IPS-NIHi11 (cell line): ENCODE measurements around the gene ATP10B.

ENCODE experiments used
- DNase-seq: peaks from one replicate; pipeline ENCODE4 v3.0.0; 2012; ENCODE audit warnings: mixed read lengths, low spot score

Gene ATP10B

DNA sequence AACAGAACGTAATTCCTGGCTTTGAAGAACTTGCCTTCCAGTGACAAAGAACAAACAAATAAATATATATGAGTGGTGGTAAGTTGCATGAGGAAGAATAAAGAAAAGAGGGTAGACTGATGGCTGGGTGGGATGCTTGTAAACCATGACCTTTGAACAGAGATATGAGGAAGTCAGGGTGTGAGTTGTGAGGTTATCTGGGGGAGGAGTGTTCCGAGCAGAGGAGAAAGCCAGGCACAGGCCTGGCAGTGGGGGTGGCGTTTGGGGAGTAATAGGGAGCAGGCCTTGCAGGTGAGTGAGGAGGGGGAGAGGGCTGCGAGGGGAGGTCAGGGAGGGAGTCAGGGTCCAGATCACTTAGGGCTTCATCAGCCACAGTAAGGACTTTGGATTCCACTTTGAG is 217.0 kb downstream of the ATP10B start:
- DNase-seq = no peak

DNA sequence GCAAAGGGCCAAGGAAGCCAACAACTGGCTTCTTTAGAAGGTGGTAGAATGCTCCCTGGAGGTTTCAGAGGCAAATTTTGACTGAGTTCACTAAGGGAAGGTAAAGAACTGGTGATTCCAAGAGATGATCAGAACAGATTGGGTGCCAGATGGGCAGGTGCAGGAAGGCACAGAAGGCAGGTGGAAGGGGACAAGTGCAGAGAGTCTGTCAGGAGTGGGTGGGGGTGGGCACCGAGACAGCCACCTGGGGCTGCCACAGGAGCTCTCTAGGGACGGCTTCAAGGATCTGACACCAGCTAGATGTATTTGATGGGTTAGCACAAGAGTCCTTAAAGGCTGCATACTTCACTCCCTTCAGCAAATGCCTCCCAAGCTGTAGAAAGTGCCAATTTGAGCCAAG is 223.0 kb downstream of the ATP10B start:
- no peak for DNase-seq

DNA sequence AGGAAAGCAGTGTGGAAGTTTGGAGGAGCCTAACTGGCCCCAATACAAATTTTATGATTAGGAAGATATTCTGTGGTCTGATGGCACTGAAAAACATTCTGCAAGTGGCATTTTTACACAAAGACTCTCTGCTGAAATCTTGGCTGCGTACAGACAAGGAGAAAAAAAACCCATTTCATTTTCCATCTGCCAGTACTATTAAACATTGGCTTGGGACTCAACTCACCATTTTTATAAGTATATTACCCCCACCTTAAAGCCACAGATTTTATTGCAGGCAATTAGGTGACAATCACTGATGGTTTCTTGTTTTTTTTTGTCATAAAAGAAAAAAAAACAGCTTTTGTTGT is 223.4 kb downstream of the ATP10B start:
- DNase-seq = no peak

DNA sequence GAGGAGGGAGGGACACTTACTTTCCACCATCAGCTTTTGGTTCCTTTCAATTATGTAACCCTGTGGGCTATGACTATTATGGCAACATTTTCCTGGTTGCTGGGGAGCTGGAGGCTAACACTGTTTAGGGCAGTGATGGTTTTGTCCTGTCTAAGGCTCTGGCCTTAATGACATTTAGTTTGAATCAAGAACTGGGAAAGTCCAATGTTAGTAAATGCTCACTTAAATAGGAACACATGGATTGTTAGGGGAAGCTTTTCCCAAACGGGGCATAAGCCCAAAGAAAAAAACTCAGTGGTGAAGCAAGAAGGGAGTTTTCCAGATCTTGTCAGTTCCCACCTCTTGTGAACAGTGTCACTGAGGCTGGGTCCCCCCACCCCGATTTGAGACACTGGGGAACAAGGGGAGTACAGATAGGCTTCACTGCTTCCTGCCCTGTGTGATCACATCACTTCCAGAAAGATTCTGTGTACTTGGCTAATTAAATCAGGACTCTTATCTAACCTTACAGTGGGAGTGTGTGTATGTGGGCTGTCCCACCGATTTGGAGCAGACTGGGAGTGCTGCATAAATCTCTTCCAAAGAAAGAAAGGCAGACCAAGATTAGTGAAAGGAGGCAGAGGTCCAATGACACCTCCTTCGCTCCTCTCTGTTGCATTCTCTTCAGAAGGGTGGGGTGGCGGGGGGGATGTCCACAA is 223.9 kb downstream of the ATP10B start:
- DNase-seq = no peak

DNA sequence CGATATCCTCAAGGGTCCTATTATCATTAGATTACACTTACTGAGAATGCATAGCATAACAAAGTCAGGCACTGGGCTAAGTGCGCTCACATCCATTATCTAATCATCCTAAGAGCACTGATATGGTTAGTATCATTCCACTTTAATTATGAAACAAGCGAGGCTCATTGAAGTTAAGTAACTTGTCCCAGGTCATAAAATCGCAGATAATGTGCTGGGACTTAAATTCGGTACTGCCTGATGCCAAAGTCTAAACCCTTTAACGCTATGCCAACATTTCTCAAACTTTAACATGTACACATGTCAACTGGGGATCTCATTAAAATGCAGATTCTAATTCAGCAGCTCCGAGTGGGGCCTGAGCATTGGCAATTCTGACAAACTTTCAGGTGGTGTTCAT is 225.7 kb downstream of the ATP10B start:
- no peak for DNase-seq

DNA sequence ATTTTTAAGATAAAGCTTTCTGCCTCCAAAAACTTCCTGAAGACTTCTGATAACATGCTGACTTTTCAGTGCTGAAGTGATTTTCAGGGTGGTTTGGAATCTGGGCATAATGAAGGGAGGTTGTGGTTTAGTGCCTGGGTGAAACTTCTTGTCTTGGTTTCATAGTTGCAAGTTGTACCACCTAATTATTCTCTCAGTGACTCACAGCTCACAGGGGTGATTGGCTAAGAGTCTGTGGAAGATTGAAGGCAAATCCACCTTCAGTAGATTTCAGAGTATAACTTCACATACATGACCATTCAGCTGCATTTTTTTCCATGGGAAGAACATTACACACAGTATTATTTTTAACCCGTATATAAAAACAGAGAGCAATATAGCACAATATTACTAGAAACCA is 230.5 kb downstream of the ATP10B start:
- DNase-seq = no peak

DNA sequence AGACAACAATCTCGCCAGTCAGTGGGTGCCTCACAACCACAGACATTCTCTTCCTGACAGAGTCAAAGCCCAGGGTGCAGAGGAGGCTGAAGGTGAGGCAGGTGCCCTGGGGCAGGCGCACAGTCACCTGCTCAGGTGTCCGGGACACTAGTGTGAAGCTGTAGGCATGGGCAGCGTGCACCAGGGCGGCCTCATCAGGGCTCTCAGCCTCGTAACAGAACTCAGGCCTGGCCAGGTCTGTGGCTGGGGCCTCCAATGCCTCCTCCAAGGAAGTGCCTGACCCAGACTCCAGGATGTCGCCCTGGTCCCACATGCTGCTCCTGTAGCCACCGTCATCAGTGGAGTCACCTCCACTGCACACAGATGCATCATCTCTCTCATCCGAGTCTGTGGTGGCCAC is 231.6 kb downstream of the ATP10B start:
- DNase-seq = no peak

DNA sequence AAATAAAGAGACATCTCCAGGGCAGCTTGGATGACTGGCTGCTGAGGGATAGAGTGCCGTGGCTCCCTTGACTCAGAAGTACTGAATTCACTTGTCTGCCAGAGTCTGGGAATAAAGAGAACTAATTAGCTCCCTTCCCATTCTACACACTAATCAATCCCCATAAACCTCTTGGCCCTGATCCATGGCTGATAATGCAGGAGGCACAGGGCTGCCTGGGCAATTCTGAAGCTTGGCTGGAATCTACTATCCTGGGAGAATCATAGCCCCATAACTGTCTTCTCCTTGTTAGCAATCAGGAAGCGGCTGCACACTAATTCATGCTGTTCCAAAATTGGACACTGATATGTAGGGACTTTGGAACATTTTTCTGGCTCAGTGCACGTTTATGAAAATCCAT is 232.6 kb downstream of the ATP10B start:
- no peak for DNase-seq

DNA sequence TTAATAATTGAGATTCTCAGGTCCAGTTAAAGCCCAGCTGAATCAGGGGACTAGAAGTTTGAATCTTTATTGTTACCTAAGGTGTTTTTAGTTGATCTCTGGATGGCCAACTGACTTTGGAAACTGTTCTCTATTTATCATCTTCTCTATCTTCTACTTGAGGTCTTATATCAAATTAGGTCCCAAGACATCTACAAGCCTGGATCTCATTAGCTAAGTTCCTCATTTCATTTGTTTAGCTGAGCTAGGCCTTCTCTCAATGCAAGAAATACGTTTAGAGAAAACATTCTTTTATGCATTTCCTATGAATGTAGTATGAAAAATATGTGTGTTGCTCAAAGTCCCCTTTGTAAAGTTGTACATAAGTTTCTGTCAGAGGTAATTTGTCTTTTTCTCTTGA is 233.7 kb downstream of the ATP10B start:
- DNase-seq = no peak

DNA sequence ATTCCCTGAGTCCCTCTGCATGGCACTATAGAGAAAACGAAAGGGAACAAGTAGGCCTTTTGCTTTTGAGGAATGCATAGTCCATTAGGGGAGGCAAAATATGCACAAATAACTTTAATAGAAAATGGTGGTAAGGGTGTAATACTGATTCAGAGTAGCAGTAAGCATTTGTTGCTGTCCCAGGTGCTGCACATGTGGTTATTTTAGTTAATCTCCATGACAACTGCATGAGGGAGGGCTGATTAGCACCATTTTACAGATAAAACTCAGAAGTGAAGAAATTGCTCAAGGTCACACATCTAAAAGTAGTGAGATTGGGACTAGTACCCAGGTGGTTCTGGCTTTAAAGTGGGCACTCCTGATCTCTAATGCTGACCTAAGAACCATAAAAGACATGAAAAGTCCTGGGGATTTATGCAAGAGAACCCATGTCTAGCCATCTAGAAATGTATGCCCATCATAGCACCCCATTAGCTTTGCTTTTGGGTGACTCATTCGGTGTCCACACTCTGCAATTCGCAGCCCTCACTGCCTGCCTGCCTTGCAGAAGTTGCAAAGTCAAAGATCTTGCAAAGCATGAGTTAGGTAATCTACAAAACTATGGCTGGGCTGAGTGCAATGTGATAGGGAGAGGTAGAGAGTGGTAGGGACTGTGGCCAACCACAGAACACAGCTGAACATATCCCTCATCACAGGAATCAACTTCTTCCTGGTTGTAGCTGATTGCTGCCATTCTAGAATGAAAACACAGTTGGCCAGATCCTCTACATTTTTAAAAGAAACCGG is 235.1 kb downstream of the ATP10B start:
- DNase-seq = no peak

DNA sequence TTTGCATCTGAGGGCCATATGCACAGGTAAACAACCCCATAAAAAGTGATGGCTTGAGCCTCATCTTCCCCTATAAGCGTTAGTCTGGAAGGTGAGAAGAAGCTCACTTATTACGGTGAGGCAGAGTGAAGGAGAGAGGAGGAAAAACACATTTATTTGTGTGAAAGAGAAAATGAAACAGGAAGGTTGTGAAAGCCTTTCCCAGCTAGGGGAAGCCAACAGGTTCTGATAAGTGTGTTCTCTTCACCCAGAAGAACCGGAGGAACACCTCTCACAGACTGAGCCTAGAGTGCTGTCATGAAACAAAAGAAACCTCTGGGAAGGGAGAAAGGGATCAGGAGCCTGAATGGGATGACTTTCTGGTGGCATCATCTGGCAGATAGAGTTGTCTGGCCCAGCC is 237.9 kb downstream of the ATP10B start:
- DNase-seq = no peak

DNA sequence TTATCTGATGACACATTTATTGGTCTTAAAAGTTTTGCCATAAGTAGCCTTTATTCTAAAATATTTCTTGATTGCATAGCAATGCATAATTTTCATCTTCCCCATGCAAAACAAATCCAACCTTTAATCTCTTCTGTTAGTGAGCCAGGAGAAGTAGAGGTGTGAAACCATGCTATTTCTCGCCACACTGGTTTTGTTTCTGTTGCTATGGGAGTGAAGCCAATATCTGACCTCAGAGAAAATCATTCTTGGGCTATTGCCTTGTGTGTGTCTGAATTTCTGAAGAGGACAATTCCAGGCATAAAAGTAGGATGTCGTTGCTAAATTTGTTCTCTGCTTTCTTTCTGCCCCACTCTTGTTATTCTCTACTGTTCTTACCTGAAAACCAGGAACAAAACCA is 246.7 kb downstream of the ATP10B start:
- no peak for DNase-seq

DNA sequence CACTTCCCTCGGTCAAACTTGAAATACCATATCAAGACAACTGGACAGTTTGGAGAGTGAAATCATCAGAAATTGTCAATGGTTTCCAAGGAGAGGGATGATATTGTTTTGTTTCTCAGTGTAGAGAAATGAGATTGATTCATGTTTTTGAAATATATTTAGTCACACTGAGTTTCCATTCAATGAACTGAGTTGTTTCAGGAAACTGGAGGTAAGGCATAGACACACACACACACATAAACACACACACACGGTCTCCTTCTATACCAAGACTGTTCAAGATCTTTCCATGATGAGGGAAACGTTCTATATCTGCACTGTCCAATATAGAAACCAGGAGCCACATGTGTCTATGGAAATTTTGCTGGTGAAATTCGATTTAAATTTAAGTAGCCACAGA is 247.5 kb downstream of the ATP10B start:
- DNase-seq = no peak

DNA sequence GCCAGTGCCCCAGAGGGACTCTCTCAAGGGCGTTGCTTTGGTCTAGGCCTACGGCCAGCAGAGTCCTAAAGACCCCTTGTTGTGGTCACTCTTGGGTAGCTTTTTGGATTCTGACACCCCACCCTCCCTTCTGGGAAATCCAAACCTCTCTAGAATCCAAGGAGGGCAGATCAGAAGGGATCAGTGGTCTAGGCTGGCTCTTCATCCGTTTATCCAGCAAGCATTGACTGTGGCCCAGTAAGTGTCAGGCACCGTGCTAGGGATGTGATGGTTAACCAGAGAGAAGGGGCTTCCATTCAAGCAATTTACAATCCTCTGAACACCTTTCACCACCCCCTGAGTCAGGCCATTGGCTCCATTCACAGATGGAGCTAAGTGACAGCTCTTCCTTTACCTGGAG is 249.3 kb downstream of the ATP10B start:
- no peak for DNase-seq

DNA sequence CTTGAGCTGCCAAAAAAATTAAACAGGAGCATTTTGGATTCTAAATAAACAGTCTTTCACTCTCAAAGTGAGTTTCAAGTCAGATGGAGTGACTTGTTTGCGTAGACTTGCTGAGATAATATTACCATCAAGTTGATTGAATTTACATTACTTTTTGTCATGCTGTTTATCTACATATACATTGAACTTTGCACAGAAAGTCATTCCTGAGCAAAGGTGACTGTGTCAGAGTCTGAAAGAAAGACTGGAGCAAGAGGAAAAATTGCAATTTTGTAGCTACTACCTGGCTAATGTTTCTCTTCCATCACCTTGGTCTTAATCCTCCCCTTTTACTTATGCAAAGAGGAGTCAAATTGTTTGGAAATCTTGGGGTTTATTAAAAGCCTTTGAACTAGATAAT is 251.0 kb downstream of the ATP10B start:
- no peak for DNase-seq

DNA sequence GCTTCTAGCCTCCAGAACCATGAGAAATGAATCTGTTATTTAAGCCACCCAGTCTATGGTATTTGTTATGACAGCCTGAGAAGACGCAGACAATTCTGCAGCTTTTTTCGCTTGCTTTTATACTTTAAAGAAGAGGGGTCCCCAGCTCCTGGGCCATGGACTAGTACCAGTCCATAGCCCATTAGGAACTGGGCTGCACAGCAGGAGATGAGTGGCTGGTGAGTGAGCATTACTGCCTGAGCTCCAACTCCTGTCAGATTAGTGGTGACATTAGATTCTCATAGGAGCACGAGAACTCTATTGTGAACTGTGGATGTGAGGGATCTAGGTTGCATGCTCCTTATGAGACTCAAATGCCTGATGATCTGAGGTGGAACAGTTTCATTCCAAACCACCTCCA is 278.7 kb downstream of the ATP10B start:
- no peak for DNase-seq

DNA sequence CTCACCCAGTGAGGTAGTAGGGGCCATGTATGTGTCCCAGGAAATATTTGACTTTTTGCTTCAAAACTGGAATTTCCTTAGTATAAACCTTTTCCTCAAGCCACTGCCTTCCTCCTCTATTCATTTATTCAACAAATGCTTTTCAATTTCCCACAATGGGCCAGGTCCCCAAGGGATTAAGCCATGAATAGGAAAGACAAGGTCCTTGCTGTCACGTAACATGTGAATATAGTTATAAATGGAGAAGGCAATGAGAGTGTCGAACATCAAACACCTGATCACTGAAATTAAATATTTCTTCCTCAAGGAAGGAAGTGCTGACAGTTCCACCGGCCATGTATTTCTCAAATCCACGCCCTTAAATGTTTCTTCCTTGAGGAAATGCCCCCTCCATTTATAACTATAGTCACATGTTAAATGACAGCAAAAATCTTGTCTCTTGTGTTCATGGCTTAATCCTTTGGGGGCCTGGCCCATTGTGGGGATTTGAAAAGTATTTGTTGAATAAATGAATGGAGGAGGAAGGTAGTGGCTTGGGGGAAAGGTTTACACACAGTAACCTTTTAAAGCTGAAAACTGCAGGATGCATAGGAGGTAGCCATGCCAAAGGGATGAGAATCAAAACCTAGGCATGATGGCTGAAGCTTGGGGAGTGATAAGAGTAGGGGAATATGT is 284.8 kb downstream of the ATP10B start:
- no peak for DNase-seq

DNA sequence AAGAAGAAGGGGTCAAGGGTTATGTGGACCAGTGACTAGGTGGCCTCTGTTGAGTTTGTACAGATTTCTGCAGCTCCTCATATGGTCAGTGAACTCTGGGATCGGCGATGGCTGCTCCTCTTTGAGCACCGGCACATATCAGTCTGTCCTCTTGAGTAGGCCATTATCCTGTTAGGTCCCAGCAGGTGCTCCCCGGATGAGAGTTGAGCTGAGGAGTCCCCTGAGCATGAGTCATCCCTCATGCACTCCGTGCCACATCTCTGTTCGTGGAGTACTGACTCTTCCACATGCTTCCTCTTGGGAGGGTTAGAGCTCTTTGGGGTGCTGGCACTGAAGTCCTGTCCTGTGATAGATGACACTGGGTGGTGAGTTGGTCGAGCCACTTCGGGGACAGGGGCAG is 286.6 kb downstream of the ATP10B start:
- no peak for DNase-seq

DNA sequence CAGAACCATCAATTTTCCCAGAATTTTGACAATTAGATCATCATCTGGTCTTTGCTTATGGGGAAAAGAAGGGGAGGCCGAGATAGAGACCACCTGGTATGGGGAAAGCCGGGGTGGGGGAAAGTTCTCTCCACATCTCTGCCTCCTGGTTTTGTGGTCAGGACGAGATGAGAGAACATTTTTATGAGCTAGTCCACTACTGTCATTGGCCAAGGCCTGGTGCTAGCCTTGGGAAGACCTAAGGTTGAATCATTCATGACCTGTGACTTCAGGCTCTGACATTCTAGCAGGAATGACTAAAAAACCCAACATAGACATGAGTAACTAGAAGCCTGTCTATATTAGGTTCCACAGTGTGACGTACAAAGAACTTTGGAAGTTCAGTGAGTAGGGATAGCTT is 295.2 kb downstream of the ATP10B start:
- no peak for DNase-seq

DNA sequence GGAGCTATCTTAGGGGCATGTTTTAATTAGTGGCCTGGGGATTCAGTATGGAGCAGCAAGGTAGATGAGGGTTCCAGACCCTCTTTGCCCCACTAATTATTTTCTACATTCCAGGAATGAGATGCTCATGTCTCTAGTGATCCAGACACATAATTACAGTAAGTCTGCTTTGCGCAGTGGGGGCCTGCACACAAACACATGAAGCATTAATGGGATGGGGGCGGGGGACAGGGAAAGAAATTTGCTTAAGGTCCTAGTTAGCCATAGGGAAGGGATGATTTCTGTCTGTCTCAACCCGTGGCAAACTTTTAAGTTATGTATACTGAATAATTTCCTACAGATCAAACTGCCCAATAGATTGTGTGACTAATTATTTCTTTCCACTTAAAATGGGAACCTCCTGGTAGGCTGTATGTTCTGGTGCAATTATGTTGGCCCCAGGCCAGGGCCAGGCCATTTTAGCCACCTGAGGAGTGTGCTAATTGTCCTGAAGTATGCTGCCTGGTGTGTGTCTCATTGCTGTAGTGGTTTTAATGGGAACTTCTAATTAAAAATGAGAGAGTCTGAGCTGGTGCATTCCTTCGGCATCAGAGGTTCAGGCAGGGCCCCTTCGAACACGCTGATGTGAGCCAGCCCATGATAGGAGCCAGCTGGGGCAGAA is 295.9 kb downstream of the ATP10B start:
- DNase-seq = no peak

DNA sequence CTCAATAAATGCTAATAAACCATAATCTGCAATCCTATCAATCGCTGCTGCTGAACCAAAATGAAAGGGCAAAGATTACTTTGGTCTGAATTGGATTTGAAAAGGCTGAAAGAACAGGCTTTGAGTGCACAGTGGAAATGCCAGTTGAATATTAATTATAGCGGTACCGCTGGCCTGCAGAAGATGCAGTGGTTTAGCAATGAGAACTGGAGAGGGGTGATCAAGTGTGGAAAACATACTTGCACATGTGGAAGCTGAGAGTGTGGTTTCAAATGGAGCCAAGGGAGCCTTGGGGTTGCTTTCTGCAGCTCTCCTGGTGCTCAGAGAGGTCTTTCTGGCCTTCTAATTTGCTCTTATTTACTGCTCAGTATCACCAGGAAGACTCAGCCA is 296.4 kb downstream of the ATP10B start:
- DNase-seq = no peak

DNA sequence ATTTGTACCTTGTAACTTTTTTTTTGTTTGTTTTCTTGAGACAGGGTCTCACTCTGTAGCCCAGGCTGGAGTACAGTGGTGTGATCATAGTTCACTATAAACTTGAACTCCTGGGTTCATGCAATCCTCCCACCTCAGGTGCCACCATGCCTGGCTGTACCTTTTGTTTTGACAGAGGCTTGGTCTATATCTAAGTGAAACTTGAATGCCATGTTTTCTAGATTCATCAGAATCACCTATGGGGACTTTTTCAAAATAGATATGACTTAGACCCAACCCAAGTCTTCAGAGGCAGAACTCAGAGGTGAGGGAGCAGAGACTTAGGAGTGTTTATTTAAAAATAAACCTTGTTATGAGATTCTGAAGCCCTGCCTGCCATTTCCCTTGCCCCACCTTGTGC is 301.9 kb downstream of the ATP10B start:
- DNase-seq = no peak
